ENCODE data around the gene COA1. TPM values are rescaled to one million over a fixed set of nuclear protein-coding genes. Genes with fewer than 3 reads are reported as not detected.

The COA1 gene
- total and polyA plus RNA-seq, 2 donors (not counting 3 experiments of a cell fraction or from before 2014, with no cell fraction given): 38.1 to 55.1 TPM

DNA sequence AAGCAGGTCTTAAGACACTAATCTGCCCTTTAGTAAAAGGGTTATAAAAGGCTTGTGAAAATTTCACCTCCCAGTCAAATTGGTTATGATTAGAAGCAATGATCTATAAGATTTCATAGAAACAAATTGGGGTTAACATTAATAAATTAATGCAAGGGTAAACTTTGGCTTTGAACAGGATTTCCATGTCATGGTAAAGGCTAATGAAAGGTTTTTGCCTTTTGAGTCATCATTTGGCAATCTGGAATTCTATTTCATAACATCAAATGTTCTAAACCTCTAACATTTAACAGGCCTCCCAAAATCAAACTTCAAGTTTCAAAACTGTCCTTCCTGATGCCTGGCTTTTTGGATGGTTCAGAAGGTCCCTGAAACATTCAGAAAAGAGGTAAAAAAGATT lies 62.4 kb downstream of the COA1 start:
- H3K4me1 ChIP-seq (ENCODE audit: control insufficient read depth, extremely low read depth, insufficient read depth, low read length): peaks cover 15% of the 10 kb centered on the region
- POLR2A ChIA-PET: interaction anchor here (0.5 kb wide), 1 partner anchor 11 kb away, joined by 3 read pairs; no protein-coding TSS in a partner anchor
- no peaks in the 10 kb centered on the region for H3K27me3 ChIP-seq (ENCODE audit: control insufficient read depth in 2 of 2, insufficient read depth in 2 of 2, low read length in 2 of 2)
- H3K4me2 ChIP-seq (ENCODE audit: insufficient read depth, low read length): no peak overlapping the region
- H3K4me3 ChIP-seq (replicated peaks in 1 of 3; ENCODE audit: insufficient read depth in 1 of 3, low read depth in 1 of 3, low read length in 3 of 3): no peak overlapping the region
- H4K20me1 ChIP-seq (replicated peaks; ENCODE audit: control insufficient read depth, extremely low read depth, insufficient read depth, low read length): no peaks in the 10 kb centered on the region
- DNase-seq (ENCODE audit: low read depth, low spot score) (no peak), FAIRE-seq (no peak)
- no TSS peak for BruUV-seq (replicated peaks)
- H3K9me3 ChIP-seq (replicated peaks; ENCODE audit: control insufficient read depth, insufficient read depth, low read length): no peaks in the 10 kb centered on the region
- H3K36me3 ChIP-seq (ENCODE audit: control insufficient read depth in 2 of 2, extremely low read depth in 1 of 2, insufficient read depth in 2 of 2, low read length in 2 of 2): no peaks in the 10 kb centered on the region
- peaks cover 23% of the 10 kb centered on the region for H3K79me2 ChIP-seq (ENCODE audit: control insufficient read depth, insufficient read depth, low read length)
- no peak overlapping the region for H3K9ac ChIP-seq (replicated peaks; ENCODE audit: extremely low read depth, insufficient read depth, low read length)
- CTCF ChIA-PET: interaction anchor here (1.2 to 1.5 kb wide), 2 partner anchors 11 to 19 kb away, joined by 3 to 4 read pairs; no protein-coding TSS in a partner anchor
- dilution Hi-C loops (cut with MboI; ENCODE audit: extremely low pct_ligation_motif_present, low sequenced_read_pairs) (no loop called here), intact Hi-C loops (cut with micrococcal nuclease) (no loop called here)
- TF ChIP-seq POLR2A (IDR thresholded peaks at IDR 0.05; ENCODE audit: low read depth, low read length) (no peak), EZH2 (IDR thresholded peaks at IDR 0.05; ENCODE audit: borderline replicate concordance, low read depth, low read length, severe bottlenecking) (no peak), GATA2 (IDR thresholded peaks at IDR 0.05; ENCODE audit: insufficient read depth, insufficient read length, low read depth, low read length) (no peak), FOS (IDR thresholded peaks at IDR 0.05; ENCODE audit: borderline replicate concordance, insufficient read depth, low read length) (no peak), JUN (IDR thresholded peaks at IDR 0.05; ENCODE audit: borderline replicate concordance, insufficient read depth, insufficient read length, low read depth) (no peak)
- no peak overlapping the region for H2AFZ ChIP-seq (ENCODE audit: low read depth, low read length)
- H3K9me1 ChIP-seq (replicated peaks; ENCODE audit: control insufficient read depth, extremely low read depth, insufficient read depth, low read length): no peaks in the 10 kb centered on the region
- H3K27ac ChIP-seq (ENCODE audit: insufficient read depth, low read depth, low read length): no peak overlapping the region

DNA sequence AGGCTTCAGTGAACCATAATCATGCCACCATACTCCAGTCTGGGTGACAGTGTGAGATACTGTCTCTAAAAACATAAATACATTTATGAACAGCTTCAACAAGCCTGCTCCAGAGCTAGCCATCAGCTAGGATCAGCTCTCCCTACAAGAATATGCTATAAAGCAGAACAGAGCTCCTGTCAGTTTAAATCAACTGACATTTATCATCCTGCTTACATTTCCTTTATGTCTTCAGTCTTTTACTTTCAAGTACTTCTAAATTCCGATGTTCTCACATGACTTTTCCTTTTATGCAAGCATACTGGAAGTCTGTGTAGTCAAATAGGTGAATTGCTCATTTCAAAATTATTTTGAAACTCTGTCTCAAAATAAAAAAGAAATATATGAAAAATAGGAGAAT lies 64.6 kb downstream of the COA1 start:
- Histone ChIP-seq H4K20me1 (replicated peaks; ENCODE audit: control insufficient read depth, extremely low read depth, insufficient read depth, low read length) (no peaks in the 10 kb centered on the region), H3K4me3 (replicated peaks in 1 of 3; ENCODE audit: insufficient read depth in 1 of 3, low read depth in 1 of 3, low read length in 3 of 3) (no peak overlapping the region), H3K9ac (replicated peaks; ENCODE audit: extremely low read depth, insufficient read depth, low read length) (no peak overlapping the region), H3K9me3 (replicated peaks; ENCODE audit: control insufficient read depth, insufficient read depth, low read length) (no peaks in the 10 kb centered on the region), H3K27ac (ENCODE audit: insufficient read depth, low read depth, low read length) (no peak overlapping the region), H3K36me3 (ENCODE audit: control insufficient read depth in 2 of 2, extremely low read depth in 1 of 2, insufficient read depth in 2 of 2, low read length in 2 of 2) (no peaks in the 10 kb centered on the region), H2AFZ (ENCODE audit: low read depth, low read length) (no peak overlapping the region), H3K4me2 (ENCODE audit: insufficient read depth, low read length) (no peak overlapping the region), H3K9me1 (replicated peaks; ENCODE audit: control insufficient read depth, extremely low read depth, insufficient read depth, low read length) (no peaks in the 10 kb centered on the region), H3K27me3 (ENCODE audit: control insufficient read depth in 2 of 2, insufficient read depth in 2 of 2, low read length in 2 of 2) (no peaks in the 10 kb centered on the region), H3K4me1 (ENCODE audit: control insufficient read depth, extremely low read depth, insufficient read depth, low read length) (peaks cover 5% of the 10 kb centered on the region), H3K79me2 (ENCODE audit: control insufficient read depth, insufficient read depth, low read length) (peaks cover 8% of the 10 kb centered on the region)
- FAIRE-seq (no peak), DNase-seq (ENCODE audit: low read depth, low spot score) (peak; percentile 7)
- BruUV-seq (replicated peaks): no TSS peak
- TF ChIP-seq, protein P1, sequence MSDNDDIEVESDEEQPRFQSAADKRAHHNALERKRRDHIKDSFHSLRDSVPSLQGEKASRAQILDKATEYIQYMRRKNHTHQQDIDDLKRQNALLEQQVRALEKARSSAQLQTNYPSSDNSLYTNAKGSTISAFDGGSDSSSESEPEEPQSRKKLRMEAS (IDR thresholded peaks at IDR 0.05; ENCODE audit: insufficient read depth, insufficient read length): no peak
- TF ChIP-seq JUN (IDR thresholded peaks at IDR 0.05; ENCODE audit: borderline replicate concordance, insufficient read depth, insufficient read length, low read depth) (no peak), FOS (IDR thresholded peaks at IDR 0.05; ENCODE audit: borderline replicate concordance, insufficient read depth, low read length) (no peak), GATA2 (IDR thresholded peaks at IDR 0.05; ENCODE audit: insufficient read depth, insufficient read length, low read depth, low read length) (no peak), POLR2A (IDR thresholded peaks at IDR 0.05; ENCODE audit: low read depth, low read length) (no peak)
- TF ChIP-seq, protein P2, sequence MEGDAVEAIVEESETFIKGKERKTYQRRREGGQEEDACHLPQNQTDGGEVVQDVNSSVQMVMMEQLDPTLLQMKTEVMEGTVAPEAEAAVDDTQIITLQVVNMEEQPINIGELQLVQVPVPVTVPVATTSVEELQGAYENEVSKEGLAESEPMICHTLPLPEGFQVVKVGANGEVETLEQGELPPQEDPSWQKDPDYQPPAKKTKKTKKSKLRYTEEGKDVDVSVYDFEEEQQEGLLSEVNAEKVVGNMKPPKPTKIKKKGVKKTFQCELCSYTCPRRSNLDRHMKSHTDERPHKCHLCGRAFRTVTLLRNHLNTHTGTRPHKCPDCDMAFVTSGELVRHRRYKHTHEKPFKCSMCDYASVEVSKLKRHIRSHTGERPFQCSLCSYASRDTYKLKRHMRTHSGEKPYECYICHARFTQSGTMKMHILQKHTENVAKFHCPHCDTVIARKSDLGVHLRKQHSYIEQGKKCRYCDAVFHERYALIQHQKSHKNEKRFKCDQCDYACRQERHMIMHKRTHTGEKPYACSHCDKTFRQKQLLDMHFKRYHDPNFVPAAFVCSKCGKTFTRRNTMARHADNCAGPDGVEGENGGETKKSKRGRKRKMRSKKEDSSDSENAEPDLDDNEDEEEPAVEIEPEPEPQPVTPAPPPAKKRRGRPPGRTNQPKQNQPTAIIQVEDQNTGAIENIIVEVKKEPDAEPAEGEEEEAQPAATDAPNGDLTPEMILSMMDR (IDR thresholded peaks at IDR 0.05; ENCODE audit: extremely low read depth in 1 of 2, insufficient read depth in 1 of 2, low read depth in 1 of 2, low read length in 2 of 2): no peak
- dilution Hi-C loops (cut with MboI; ENCODE audit: extremely low pct_ligation_motif_present, low sequenced_read_pairs): no loop called here
- intact Hi-C loops (cut with micrococcal nuclease): no loop called here
- CTCF ChIA-PET: interaction anchor here (0.6 to 1.3 kb wide), 2 partner anchors 9 to 22 kb away, joined by 3 to 4 read pairs; no protein-coding TSS in a partner anchor
- POLR2A ChIA-PET: no interaction called here
